DMS 273 treated with DMSO at 0.1 percent for 48 hours (cell line): ENCODE data around the gene TBX15.

Source experiments
- DNase-seq: peaks from one replicate; lab custom pipeline; 2025; lab: John Stamatoyannopoulos, UW

TBX15 gene

DNA sequence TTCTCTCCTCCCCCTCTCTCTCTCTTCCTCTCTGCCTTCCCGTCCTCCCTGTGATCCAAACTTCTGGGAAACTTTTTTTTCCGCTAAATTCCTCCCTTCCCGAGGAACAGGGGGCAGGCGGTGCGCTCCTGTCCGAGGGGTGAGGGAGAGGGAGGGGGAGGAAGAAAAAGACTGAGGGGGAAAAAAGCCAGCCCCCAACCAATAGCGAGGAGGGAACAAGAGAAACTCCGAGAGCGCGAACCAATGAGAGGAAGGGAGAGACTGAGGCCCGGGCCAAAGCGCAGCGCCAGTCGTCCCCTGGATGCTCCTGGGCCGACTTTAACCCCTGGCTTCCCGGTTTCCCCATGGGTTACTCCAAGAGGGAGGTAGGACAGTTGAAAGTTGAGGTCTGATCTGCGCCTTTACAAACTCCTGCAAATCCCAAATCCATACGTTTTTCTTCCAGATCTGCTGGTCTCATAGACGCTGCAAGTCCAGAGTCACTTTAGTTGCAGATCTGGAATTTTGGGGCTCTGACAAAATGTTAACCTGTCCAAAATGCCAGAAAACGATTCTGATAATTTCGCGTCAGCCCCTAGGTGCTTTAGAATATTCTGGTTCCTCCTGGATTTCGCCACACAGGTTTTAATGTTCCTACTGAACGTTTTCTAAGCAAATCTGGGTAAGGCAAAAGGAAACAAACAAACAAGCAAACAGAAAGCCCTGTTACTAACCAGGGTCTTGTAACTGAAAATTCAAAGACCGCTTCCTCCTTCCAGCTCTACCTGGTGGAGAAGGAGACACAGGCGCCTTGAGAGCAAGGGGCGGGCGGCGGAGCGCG is at the start of gene TBX15:
Gene TBX15, minus strand, starts transcription at position 158 of the 820 bp plus-strand sequence. CDS start 548 bp downstream, outside the sequence.
- DNase-seq = no peak

DNA sequence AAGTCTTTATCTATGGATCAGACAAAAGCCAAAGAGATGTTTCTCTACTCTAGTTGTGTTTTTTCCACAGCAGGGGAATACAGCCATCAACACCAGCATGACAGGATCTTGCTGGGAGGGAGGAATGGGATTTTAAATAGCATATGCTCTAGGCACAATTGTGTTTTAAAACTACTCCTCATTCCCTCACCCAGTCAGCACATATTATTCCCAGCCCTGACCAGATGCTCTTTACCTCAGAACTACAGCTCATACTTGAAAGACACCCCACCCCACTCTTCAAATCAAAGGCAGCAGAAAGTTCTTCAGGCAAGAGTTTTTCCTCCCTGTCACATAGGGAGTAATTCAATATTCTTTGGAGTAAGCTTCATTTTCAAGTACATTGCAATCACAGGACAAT is 46.2 kb upstream of the TBX15 start:
- no peak for DNase-seq

DNA sequence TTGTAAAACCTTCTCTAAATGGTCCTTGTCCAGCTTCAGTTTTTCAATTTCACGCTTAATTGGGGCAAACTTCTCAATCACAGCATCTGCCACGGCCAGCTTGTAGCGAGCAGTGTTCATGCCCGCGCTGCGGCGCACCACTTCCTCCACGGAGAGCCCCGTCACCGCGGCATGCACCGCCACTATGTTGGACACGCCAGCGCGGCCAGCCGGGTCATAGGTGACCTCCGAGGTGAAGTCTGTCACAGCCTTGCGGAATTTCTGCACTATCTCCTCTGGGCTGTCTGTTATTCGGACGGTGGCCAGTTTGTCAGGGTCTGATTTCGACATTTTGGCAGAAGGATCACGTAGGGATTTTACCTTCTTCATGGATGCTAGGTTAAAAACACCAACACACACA is 44.8 kb upstream of the TBX15 start:
- no peak for DNase-seq

DNA sequence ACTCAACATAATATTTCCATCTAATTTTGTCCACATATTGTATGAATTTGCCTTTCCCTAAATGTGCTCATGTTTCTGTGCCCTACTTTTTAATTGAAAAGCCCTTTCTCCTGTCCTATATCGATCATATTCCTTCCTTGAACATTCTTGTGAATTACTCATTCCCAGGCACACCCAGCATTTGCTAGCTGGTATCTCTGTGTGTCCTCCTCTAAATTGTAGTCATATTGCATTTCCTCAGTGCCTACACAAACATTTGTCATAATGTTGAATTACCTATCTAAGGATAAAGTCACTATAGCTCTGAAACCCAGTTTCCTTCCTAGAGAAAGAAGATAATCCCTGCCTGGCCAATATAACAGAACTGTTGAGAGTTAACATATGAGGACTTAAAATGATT is 39.6 kb upstream of the TBX15 start:
- no peak for DNase-seq

GRCh38 chr1:119026956-119027355 is 38.8 kb upstream of the TBX15 start:
- DNase-seq = no peak

- no peak for DNase-seq
These were observed 27.4 kb upstream of the TBX15 start for GRCh38 chr1:119015547-119015946.

- DNase-seq = no peak
These were observed 24.2 kb upstream of the TBX15 start for GRCh38 chr1:119012383-119012782.

GRCh38 chr1:119011706-119012105 is 23.6 kb upstream of the TBX15 start:
- no peak for DNase-seq

DNA sequence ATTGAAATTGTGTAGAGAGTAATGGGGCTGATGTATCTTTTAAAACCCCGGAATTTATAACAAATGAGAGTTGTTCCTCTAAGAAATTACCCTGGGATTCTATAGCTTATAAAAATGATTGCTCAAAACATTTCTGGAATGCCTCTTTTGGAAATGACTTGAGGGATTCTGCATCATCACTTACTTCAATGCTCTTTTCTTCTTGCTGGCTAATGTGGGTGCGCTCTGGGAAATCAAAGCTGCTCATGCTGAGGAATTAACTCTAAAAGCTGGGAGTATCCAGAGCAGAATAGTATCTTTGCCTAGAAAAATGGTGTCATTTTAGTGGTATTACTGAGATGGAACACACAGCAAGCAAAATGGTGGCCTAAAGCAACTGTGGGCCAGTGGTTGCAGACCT is 23.0 kb upstream of the TBX15 start:
- DNase-seq = no peak

DNA sequence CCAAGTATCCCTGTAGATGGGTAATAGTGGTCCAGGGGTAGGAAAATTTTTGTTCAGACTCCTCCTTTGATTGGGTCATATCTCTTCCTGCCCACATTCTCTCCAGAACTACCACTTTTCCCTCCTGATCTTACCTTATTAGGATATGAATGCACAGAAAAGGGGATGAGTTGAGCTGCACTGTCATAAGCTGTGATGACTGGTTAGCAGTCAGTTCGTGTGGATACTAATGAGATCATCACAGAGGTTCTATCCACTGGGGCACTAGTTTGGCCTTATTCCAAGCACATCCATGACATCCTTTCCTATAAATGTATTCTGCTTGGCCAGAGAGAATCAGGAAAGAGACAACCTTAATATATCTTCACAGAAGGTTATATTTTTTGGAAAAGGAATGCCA is 22.1 kb upstream of the TBX15 start:
- DNase-seq = no peak

DNA sequence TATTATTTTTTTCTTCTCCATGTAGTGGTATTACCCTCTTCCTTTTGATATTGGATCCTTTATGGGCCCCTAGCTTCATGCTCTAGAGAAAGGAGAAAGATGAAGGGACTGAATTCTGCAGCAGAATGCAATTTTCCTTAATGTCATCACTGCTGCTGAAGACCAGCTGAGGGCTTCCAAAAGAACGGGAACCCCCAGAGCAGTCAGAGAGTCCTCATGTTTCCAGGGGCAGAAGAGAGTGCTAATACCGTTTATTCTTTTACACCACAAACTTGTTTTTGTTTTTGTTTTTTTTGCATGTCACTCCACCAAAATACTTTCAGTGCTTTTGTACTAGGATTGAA is 21.1 kb upstream of the TBX15 start:
- no peak for DNase-seq

DNA sequence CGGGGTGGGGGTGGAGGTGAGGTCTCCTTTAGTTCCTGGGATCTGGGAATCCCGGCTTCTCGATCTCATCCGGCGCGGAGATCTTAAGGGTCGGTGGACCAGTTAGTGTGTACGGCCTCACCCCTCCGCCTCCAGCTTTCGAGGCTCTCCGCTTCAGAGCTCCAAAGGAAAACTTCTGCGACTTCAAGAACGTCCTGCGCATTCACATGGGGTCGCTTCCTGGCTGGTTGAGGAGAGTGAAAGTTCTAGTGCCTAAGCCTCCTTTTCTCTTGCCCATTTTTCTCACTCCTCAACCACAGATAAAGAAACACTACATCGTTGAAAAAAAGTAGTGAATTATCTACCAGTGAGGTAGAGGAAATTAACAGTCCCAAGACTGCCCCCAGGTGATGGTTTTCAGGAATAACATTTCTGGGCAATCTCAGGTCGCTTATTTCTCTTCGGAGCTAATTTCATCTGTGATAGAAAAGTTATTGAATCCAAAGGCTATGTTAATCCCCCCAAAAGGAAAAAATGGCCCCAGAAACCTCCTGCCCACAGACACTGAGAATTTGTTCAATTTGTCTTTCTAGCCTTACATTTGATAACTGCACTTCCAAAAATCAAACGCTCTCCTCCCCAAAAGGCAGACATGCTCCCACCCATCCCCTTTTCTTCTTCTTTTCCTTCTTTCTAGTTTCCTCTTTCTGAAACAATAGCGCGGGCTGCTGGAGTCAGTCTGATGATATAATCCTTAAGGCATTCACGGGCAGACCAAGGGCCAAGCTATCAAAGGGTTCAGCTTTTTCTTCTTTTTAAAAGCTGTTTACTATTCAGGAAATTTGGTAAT is 20.6 kb upstream of the TBX15 start:
- peak; percentile 14 for DNase-seq

DNA sequence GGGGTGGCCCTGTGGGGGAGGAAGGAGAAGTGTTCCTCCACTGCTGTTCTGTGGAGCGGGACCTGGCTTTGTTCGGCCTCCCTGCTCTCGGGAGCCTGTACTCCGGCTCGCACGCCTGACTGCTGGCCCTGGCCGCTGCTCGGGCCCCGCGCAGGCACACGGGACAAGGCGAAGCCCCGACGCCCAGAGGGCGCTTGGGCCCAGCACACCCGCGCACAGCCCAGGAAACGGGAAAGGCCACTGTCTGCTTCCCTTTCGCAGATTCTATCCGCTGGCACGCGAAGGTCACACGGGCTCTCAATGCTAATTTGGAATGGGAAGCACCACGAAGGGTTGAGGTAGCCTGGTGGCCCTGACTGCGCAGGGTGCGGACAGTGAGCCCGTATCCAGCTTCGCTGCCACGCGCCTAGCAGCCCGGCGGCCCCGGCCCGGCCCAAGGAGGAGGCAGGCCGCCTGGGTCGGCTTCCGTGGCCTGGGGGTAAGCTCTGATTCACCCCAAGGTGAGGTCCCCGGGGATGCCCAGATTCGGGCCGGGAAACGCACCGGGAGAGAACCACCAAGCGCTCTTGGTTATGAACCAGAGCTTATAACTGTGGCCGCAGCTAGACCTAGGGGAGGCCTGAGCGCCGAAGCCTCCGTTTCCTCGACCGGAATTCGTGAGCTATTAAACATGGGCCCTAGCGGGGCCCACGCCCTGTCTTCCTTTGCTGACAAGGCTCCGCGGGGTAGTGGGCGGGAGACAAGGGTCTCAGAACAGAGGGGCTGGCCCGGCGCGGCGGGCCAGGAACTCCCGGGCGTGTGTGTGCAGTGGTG is 19.7 kb upstream of the TBX15 start:
- DNase-seq = no peak

- DNase-seq = no peak
These were observed 19.2 kb upstream of the TBX15 start for GRCh38 chr1:119007339-119007669.

DNA sequence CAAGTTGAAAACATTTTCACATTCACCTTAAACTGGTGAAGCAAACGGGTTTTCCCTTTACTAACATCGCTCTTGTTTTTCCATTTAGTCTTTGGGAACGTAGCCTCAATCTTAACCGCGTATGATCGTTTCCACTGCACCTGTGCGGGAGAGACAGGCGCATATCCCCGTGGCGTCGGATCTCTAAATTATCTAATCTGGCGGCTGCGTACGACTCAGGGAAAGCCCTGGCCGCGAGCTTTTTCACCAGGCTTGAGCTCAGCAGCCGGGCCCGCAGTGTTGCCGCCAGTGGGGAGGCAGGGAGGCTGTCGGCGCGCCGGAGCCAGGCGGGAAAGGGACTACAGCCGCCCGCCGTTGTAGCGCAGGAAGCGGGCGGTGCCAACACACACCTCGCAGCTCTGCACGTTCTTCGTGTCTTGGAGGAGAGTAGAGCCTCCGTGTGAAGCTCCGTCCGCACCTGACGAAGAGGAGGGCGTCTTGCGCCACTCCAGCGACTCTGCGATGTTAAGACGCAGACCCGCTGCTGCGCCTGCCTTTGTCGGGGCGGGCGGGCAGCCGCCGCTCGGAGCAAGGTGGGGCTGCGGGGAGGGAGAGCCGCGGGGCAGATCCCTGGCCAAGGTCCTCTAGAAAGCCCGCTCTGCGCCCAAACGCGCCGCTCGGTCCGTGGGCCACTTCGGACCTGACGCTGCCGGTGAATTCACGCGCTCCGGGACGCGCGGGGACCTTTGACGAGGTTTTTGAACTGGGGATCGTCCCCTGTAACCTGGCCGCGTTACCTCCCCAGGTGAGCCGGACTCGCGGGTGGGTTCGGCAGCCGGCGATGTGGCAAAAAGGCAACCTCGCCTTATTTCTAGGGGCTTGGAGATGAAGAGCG is 18.5 kb upstream of the TBX15 start:
- DNase-seq = no peak

DNA sequence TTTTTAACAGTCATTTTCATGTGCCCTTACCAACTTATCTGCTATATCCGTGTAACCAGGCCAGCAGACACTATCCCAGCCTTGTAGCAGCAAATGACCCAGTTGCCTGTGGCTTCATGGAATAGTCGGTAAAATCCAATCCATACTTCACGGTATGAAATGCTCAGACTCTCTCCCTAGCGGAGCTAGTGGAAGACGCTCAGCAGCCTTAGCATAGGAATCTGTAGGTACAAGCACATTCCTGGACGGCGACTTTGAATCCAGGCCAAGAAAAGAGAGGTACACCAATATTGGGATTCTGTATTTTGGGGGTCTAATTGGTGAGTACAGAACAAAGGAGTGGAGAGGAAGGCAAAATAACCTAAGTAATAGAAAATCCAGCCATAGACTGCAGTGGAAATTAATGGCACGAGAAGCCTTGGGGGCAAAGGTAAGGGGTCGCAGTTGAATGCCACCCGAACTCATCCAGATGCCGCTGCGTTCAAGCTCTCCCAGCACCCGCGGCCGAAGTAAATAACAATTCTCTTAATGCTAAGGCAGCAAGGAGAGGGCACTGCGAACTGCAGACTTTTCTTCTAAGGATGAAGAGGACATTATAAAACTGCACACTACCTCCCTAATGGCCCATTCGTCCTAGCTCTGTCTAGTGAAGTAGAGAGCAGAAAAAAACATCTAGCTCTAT is 17.7 kb upstream of the TBX15 start:
- DNase-seq = no peak

GRCh38 chr1:119004781-119005180 is 16.6 kb upstream of the TBX15 start:
- DNase-seq = no peak

DNA sequence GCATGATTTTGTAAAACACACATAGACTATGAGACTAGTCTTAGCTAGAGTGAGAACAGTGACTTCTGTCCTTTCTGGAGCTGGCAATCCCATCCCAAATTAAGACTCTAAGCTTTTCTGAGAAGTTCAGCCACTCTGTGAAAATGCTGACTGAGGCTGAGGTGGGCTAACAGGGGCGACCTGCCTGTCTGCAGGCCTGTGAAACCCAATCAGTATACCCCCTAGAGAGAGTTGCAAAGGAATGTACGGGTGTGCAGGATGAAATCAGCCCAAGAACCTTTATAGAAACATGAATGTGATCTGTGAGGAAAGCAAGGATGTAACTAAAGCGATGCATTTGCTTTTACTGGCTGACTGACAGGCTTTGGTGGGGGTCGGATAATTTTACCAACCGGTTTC is 16.0 kb upstream of the TBX15 start:
- no peak for DNase-seq

- no peak for DNase-seq
These were observed 15.4 kb upstream of the TBX15 start for GRCh38 chr1:119003413-119004128.

- no peak for DNase-seq
These were observed 14.0 kb upstream of the TBX15 start for GRCh38 chr1:119002028-119002686.
